Epithelial cell of proximal tubule (primary cell): ENCODE measurements around the gene FANCD2OS. TPM values are rescaled to one million over a fixed set of nuclear protein-coding genes. Genes with fewer than 3 reads are reported as not detected.

Experiments
- DNase-seq: peaks from one replicate; pipeline ENCODE4 v3.0.0-alpha.2; 2011; ENCODE audit warnings: low read depth
- H3K4me3 ChIP-seq: 2 replicates; pipeline ENCODE4 v1.5.1; 2011; ENCODE audit warnings: low read depth, mild to moderate bottlenecking, low read length
- CTCF ChIP-seq: conservative IDR thresholded peaks from 2 replicates; pipeline ENCODE4 v1.5.1; 2012; ENCODE audit warnings: low read depth, mild to moderate bottlenecking, low read length
- total RNA-seq: library from RNA; depleted of rRNA; stranded (reverse); fragments of >200 nt; gene quantifications from 2 replicates; pipeline ENCODE4 v1.2.3, GENCODE V29; 2015

The FANCD2OS gene
- total RNA-seq, 1 donor from 2014 or later, result not detected

GRCh38 chr3:10055097-10055496 lies 53.0 kb downstream of the FANCD2OS start:
- TF ChIP-seq CTCF, result no peak
- no peak overlapping the region for H3K4me3 ChIP-seq
- DNase-seq, result no peak

Other genes with a start within 250 kb of the FANCD2OS start
- gene CIDEC, start 228.0 kb downstream of the FANCD2OS start, total RNA-seq, result not detected in 2 replicates
- 27.8 and 39.1 TPM in 2 replicates for gene JAGN1, start 217.6 kb downstream of the FANCD2OS start, total RNA-seq
- gene IL17RE, start 205.4 kb downstream of the FANCD2OS start, total RNA-seq, result 4.1 and 4.8 TPM in 2 replicates
- 33.2 and 35.3 TPM in 2 replicates for gene IL17RC, start 191.2 kb downstream of the FANCD2OS start, total RNA-seq
- 20.5 and 36.6 TPM in 2 replicates for gene CRELD1, start 174.4 kb downstream of the FANCD2OS start, total RNA-seq
- 1.3 and 2.4 TPM in 2 replicates for gene PRRT3, start 155.8 kb downstream of the FANCD2OS start, total RNA-seq
- gene EMC3, start 121.4 kb downstream of the FANCD2OS start, total RNA-seq, result 32.1 and 51.0 TPM in 2 replicates
- 25.9 and 40.7 TPM in 2 replicates for gene FANCD2, start 81.8 kb downstream of the FANCD2OS start, total RNA-seq
- 97.2 and 176 TPM in 2 replicates for gene BRK1, start 7.4 kb upstream of the FANCD2OS start, total RNA-seq
- gene VHL, start 33.5 kb upstream of the FANCD2OS start, total RNA-seq, result 33.5 and 34.9 TPM in 2 replicates
- 15.3 and 22.0 TPM in 2 replicates for gene IRAK2, start 56.7 kb upstream of the FANCD2OS start, total RNA-seq
- gene TATDN2, start 140.2 kb upstream of the FANCD2OS start, total RNA-seq, result 14.0 and 14.6 TPM in 2 replicates
- not detected in 2 replicates for gene GHRL, start 184.7 kb upstream of the FANCD2OS start, total RNA-seq
- 118 and 187 TPM in 2 replicates for gene SEC13, start 212.9 kb upstream of the FANCD2OS start, total RNA-seq